GM19467 (cell line): ENCODE data around the gene PXYLP1.
A peak's percentile ranks its signal among the peaks of the same experiment; 100 is the strongest.

Experiments
- ATAC-seq: cut with Tn5 transposase; IDR thresholded peaks from one replicate; pipeline ENCODE4 v1.9.1; 2021; ENCODE audit warnings: mild to moderate bottlenecking, moderate library complexity; ENCODE audit not compliant: unreplicated experiment

The PXYLP1 gene

GRCh38 chr3:141320399-141321108 is 88.9 kb downstream of the PXYLP1 start:
- ATAC-seq: no peak

- no peak for ATAC-seq
Observed at GRCh38 chr3:141321109-141321497, 89.5 kb downstream of the PXYLP1 start.

GRCh38 chr3:141323936-141324704 is 92.5 kb downstream of the PXYLP1 start:
- ATAC-seq: no peak

- ATAC-seq: no peak
Observed at GRCh38 chr3:141326123-141326522, 94.5 kb downstream of the PXYLP1 start.

GRCh38 chr3:141326626-141327025 is 95.0 kb downstream of the PXYLP1 start:
- no peak for ATAC-seq

GRCh38 chr3:141328286-141329166 is 96.9 kb downstream of the PXYLP1 start:
- no peak for ATAC-seq

GRCh38 chr3:141330235-141330634 is 98.6 kb downstream of the PXYLP1 start:
- ATAC-seq: no peak

- ATAC-seq: no peak
Observed at GRCh38 chr3:141330718-141331376, 99.2 kb downstream of the PXYLP1 start.

- no peak for ATAC-seq
Observed at GRCh38 chr3:141331377-141332318, 100.0 kb downstream of the PXYLP1 start.

GRCh38 chr3:141332416-141332815 is 100.8 kb downstream of the PXYLP1 start:
- no peak for ATAC-seq

- ATAC-seq: no peak
Observed at GRCh38 chr3:141333836-141334626, 102.4 kb downstream of the PXYLP1 start.

GRCh38 chr3:141334627-141335250 is 103.1 kb downstream of the PXYLP1 start:
- ATAC-seq: no peak

GRCh38 chr3:141335531-141336061 is 104.0 kb downstream of the PXYLP1 start:
- no peak for ATAC-seq

- peak; percentile 87 for ATAC-seq
Observed at GRCh38 chr3:141336672-141337522, 105.3 kb downstream of the PXYLP1 start.

- ATAC-seq: no peak
Observed at GRCh38 chr3:141337523-141337854, 105.9 kb downstream of the PXYLP1 start.

GRCh38 chr3:141337991-141338390 is 106.4 kb downstream of the PXYLP1 start:
- no peak for ATAC-seq

- ATAC-seq: no peak
Observed at GRCh38 chr3:141338881-141339280, 107.3 kb downstream of the PXYLP1 start.
